NCI-H748 treated with DMSO at 0.1 percent for 48 hours (cell line): ENCODE measurements around the gene OR8D1.

Source experiments
- DNase-seq: peaks from one replicate; lab custom pipeline; 2025; lab: John Stamatoyannopoulos, UW

Gene OR8D1

DNA sequence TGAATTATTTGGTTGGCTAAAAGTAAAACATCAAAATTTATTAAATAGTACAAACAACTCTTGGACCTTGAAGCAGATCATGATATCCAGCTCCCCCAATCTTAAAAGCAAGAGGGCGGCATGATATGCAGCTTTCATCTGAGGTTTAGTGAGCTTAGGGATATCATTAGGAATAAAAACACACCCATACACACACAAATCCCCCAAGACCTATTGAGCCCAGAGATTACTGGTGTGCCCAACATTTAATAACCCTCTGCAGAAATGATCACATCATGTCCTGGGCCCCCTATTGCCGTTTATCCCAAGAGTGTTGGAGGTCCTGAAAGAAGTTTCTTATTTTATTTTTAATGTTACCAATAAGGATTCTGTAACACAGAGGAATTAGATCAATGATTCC, at the start of gene OR8D1:
Gene OR8D1 (minus strand): TSS at position 101 of the 400 bp plus-strand sequence. CDS start 3,183 bp downstream, outside the sequence.
- no peak for DNase-seq

- DNase-seq, result no peak
These were observed 45.8 kb upstream of the OR8D1 start for GRCh38 chr11:124359566-124359965.

- no peak for DNase-seq
These were observed 32.7 kb upstream of the OR8D1 start for GRCh38 chr11:124346311-124346955.

DNA sequence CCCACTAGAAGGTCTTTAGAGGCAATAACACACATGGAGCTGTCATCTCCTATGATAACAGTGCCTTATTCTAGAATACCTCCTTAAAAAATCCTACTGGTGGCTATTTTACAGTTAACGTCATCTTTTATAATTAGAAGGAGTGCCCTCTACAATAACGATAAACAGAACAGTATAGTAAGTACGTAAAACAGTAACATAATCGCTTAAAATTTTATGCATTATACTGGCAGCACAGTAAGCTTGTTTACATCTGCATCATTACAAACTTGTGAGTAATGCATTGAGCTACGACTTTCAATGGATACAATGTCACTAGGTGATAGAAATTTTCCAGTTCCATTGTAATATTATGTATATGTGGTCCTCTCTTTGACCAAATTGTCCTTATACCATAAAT, 30.6 kb upstream of the OR8D1 start:
- DNase-seq, result no peak

GRCh38 chr11:124340142-124340447, 26.3 kb upstream of the OR8D1 start:
- DNase-seq, result no peak

DNA sequence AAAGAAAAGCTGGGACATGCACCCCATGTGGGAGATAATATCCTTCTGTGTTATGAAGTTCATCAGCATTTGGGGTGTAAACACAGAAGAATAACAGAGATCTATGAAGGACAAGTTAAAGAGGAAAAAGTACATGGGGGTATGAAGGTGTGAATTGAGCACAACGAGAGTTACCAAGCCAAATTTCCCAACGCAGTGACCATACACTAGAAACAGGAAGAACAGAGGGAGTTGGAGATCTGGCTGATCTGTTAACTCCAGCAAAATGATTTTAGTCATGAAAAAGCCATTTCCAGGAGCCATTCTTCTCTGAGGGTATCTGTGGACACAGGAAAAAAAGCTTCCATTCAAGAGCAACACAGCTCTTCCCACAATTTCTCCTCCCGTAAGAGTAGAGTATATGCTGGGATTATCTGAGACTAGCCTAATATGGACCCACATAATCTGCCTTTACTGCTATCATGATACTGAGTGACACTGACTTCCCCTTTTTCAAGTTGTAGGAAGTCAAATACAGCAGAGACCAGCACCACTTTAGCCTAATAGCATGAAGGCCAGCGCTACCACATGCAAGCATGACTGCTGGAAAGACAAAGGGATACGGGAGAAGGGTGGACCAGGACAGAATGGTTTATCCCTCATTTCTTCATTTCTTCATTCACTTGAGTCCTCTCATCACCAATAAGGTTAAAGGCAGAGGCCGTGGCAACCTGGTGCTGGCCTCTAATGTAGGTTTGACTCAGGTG, 25.8 kb upstream of the OR8D1 start:
- DNase-seq, result no peak

DNA sequence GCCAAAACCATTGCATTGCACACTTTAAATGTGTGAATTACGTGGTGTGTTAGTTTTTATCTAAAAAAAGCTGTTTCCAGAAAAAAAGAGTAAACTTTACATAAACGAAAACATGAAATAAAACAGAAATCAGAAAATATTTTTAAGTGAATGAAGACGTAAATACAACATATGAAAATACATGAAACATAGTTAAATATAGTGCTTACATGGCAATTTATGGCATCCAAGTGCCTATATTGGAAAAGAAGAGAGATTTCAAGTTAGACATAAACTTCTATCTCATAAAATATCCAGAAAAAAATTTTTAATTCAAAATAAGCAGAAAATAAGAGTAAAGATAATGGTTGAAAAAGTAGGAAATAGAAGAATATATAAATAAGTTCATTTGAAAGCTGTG, 18.1 kb upstream of the OR8D1 start:
- no peak for DNase-seq

DNA sequence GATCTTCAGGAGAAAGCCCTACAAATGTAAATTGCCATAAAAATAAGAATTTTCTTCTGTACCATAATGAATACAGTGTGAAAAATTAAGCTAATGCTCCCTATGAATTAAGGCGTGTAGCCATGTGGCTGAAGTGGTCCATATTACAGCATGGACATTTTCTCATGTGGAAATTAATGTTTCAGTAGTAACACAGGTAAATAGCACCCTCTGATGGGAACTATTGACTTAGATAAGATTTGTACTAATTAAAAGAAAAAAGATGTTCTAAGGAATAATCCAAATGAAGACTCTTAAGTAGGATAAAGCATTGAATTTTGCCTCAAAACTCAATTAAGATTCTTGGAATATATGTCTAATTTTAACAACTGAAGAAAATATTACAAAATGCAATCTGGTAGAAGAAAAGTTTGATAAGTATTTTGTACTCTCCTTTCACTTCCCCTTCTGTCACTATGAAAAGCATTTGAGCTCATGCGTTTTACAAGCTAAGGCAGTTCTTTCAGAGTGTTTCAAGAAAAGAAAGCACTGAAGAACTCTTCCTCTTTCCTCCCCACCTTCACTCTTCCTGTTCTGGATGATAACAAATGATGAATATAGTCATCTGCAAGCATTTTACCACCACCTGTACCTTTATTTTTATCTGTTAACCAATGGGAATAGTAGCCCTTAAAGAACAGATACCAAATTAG, 16.2 kb upstream of the OR8D1 start:
- DNase-seq, result no peak

DNA sequence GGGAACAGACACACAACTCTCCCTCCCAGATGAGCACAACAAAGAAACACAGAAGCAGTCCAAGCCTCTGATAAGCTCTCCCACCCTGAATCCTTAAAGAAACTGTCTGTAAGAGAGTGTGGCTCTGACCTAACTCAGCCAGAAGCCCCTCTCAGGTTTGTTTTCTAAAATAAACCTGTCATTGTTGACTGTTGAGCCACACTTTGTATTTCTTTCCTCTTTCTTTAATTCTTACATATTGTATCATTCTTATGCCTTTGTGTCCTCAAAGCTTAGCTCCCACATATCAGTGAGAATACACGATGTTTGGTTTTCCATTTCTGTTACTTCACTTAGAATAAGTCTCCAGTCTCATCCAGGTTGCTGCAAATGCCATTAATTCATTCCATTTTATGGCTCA, 14.0 kb upstream of the OR8D1 start:
- no peak for DNase-seq

GRCh38 chr11:124322356-124322755, 8.6 kb upstream of the OR8D1 start:
- DNase-seq, result no peak

DNA sequence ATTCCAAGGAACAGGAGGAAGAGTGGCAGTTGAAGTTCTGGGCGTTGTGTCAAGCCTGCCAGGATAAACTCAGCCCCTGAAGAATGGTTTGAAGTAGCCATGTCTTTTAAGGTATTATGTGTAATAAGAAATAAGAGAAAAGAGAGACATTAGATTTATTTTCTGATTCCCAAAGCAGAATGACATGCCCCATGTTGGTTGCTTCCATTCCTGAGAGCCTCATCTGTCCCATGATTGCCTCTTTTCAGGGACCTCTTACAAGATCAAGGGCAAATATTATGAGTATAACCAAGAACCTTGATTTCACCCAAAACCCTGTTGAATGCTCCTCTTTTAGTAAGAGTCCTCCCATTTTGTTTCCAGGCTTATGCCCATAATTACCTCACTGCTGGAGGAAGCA, 6.3 kb upstream of the OR8D1 start, which contains the start of gene OR8D2:
Gene OR8D2 (minus strand): TSS at position 101 of the 400 bp plus-strand sequence. CDS start 0 bp downstream, at position 101.
- no peak for DNase-seq

GRCh38 chr11:124315052-124315451, 1.3 kb upstream of the OR8D1 start:
- no peak for DNase-seq

- DNase-seq, result no peak
These were observed 618 bp downstream of the OR8D1 start for GRCh38 chr11:124313131-124313530.

DNA sequence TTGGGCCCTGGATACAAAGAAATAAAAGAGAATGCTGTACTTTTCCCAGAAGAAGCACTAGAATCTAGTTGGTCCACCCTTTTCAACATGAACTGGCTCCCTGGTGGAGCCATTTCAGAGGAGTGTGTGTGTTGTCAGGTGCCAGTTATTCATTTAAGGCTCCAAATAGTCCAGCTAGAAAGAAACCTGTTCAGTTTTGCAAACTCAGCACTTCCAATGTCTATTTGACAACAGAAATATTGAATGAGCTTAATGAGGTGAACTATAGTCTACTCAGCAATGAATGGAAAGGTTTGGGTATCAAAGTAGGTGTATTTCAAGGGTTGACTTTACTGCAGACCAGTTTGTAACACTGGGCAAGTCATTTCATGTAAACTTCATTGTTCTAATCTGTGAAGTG, 2.1 kb downstream of the OR8D1 start:
- DNase-seq, result no peak

GRCh38 chr11:124311269-124311668, 2.5 kb downstream of the OR8D1 start:
- DNase-seq, result no peak

DNA sequence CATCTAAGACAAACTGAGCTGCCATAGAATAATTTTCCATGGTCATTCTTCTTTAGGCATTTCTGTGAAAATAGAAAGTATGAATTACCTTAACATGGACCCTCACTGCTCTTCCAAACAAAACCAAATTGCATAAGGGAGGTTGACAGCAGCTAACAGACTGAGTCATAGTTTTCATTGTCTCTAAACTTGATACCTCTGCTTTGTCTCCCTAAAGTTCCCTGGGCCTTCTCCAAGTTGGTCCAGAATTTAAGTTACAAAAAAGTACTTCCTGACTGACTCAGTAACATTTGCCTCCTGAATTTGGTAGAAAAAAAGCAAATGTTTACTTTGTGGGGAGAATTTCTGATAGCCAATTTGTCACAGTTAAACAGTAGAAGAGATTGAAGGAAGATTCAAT, 3.0 kb downstream of the OR8D1 start:
- no peak for DNase-seq

DNA sequence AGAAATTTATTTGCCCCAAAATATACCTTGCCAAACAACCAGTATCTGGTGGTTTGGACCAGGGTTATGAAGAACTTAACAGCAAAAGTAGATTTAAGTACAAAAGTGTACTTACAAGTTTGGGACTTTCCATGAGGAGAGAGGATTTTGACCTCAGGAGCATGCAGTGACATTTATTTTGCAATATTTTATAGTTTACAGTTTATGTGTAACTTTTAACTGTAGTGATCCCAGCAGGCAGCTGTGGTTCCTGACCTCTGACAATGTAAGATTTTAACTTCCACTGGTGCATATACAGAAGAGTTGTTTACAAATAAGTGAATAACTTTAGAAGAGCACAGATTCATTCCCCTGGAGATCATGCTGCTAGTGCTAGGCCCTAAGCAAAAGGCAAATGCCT, 6.7 kb downstream of the OR8D1 start:
- no peak for DNase-seq

- DNase-seq, result no peak
These were observed 11.2 kb downstream of the OR8D1 start for GRCh38 chr11:124302347-124303125.

DNA sequence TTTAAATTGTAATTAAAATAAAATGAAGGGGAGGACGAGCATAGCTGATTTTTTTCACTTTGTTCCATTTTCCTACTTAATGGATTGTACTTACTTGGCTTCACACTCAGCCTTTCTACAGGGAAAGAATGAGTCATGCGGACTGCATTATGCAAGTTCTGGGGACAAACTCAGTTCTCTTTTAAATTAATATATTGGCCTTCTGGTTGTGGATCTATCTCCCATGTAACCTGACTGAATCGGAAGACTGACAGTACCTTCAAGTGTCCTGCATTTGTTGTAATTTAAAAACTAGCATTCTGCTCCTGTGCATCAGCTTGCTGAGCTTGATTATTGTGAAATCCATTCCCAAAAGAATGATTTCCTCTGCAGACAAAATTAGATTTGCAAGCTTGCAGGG, 12.2 kb downstream of the OR8D1 start:
- DNase-seq, result no peak

GRCh38 chr11:124297921-124298320, 15.8 kb downstream of the OR8D1 start:
- no peak for DNase-seq

- DNase-seq, result no peak
These were observed 17.7 kb downstream of the OR8D1 start for GRCh38 chr11:124296016-124296415.

- DNase-seq, result no peak
These were observed 19.1 kb downstream of the OR8D1 start for GRCh38 chr11:124294687-124295086.
